Colonic mucosa (tissue), 4 donors: Measurements from ENCODE around the gene NRCAM. TPM values are rescaled to one million over a fixed set of nuclear protein-coding genes. Genes with fewer than 3 reads are reported as not detected.
"Not testable (repeated sequence)": the region's sequence is repeated elsewhere in the genome, so short reads cannot be mapped to it uniquely, and the experiment has no call there.

Source experiments
- DNase-seq: peaks from one replicate; pipeline ENCODE4 v3.0.0-alpha.2; 2020
- H3K27ac ChIP-seq: fragments of 200-600 bp; one replicate; pipeline ENCODE4 v1.8.0; 2021
- H3K27me3 ChIP-seq: fragments of 200-600 bp; one replicate; pipeline ENCODE4 v1.8.0; 2021
- H3K36me3 ChIP-seq: fragments of 200-600 bp; one replicate; pipeline ENCODE4 v1.8.0; 2021
- H3K4me1 ChIP-seq: fragments of 200-600 bp; one replicate; pipeline ENCODE4 v1.8.0; 2021; ENCODE audit warnings: mild to moderate bottlenecking
- H3K4me3 ChIP-seq: fragments of 200-600 bp; one replicate; pipeline ENCODE4 v1.8.0; 2021
- H3K9ac ChIP-seq, 2 donors: one replicate each; pipeline ENCODE4 v1.7.0; 2013; ENCODE audit warnings: control low read depth in 2 of 2, low read depth in 2 of 2, low read length in 2 of 2
- H3K9me3 ChIP-seq: fragments of 200-600 bp; one replicate; pipeline ENCODE4 v1.8.0; 2021
- CTCF ChIP-seq: fragments of 200-600 bp; IDR thresholded peaks from one replicate; pipeline ENCODE4 v1.8.0; 2022; ENCODE audit warnings: antibody characterized with exemption, mild to moderate bottlenecking
- intact Hi-C: fragments of 100-400 bp; cut with DNase I; formaldehyde crosslinking; loops from one replicate; pipeline ENCODE4 v1.14.1; 2022
- total RNA-seq, 2 donors: library from RNA; stranded (reverse); fragmentation: NEBNext Ultra II Directional in 1 of 2; extraction: Animal tissue kit (Norgen Biotek cat#: 25700) in 1 of 2; gene quantifications; one replicate each; pipeline ENCODE4 v1.2.1, GENCODE V29; 2021
- donor health status: healthy.
- donor health status: DM: no; HTN: no; CAD: no.
- donor health status: DM: no; HTN: no; CAD: no.

Gene NRCAM
- total RNA-seq, 2 donors from 2014 or later, result 0.42 to 1.1 TPM

- Histone ChIP-seq H3K9me3 (no peaks in the 10 kb centered on the region), H3K4me1 (no peaks in the 10 kb centered on the region), H3K4me3 (no peak overlapping the region), H3K9ac (no peak overlapping the region), H3K27me3 (no peaks in the 10 kb centered on the region), H3K27ac (no peak overlapping the region), H3K36me3 (no peaks in the 10 kb centered on the region)
- intact Hi-C loops, result no loop called here
- no peak for DNase-seq
- no peak for TF ChIP-seq CTCF
Observed at GRCh38 chr7:108283252-108283651, 173.0 kb downstream of the NRCAM start.

GRCh38 chr7:108282427-108282996 is 173.7 kb downstream of the NRCAM start:
- TF ChIP-seq CTCF, result no peak
- intact Hi-C loops, result no loop called here

GRCh38 chr7:108280136-108280535 is 176.1 kb downstream of the NRCAM start:
- no peak for DNase-seq
- no peaks in the 10 kb centered on the region for H3K27me3 ChIP-seq
- H3K36me3 ChIP-seq, result no peaks in the 10 kb centered on the region
- H3K9ac ChIP-seq, result no peak overlapping the region
- intact Hi-C loops, result no loop called here
- no peaks in the 10 kb centered on the region for H3K9me3 ChIP-seq
- H3K4me3 ChIP-seq, result no peak overlapping the region
- TF ChIP-seq CTCF, result no peak
- no peaks in the 10 kb centered on the region for H3K4me1 ChIP-seq
- no peak overlapping the region for H3K27ac ChIP-seq

More at GRCh38 chr7:108282427-108282996, 173.7 kb downstream of the NRCAM start:
- no peak overlapping the region for H3K27ac ChIP-seq
- no peak overlapping the region for H3K9ac ChIP-seq
- H3K4me3 ChIP-seq, result no peak overlapping the region
- H3K27me3 ChIP-seq, result no peaks in the 10 kb centered on the region
- no peak for DNase-seq
- no peaks in the 10 kb centered on the region for H3K9me3 ChIP-seq
- no peaks in the 10 kb centered on the region for H3K4me1 ChIP-seq
- no peaks in the 10 kb centered on the region for H3K36me3 ChIP-seq

- H3K27ac ChIP-seq, result no peak overlapping the region
- TF ChIP-seq CTCF, result no peak
- intact Hi-C loops, result no loop called here
- H3K9me3 ChIP-seq, result no peaks in the 10 kb centered on the region
- no peaks in the 10 kb centered on the region for H3K36me3 ChIP-seq
- no peak overlapping the region for H3K4me3 ChIP-seq
- no peaks in the 10 kb centered on the region for H3K27me3 ChIP-seq
- no peak overlapping the region for H3K9ac ChIP-seq
- H3K4me1 ChIP-seq, result no peaks in the 10 kb centered on the region
- DNase-seq, result no peak
Observed at GRCh38 chr7:108278776-108279175, 177.5 kb downstream of the NRCAM start.

GRCh38 chr7:108278281-108278680 is 178.0 kb downstream of the NRCAM start:
- H3K9me3 ChIP-seq, result no peaks in the 10 kb centered on the region
- H3K9ac ChIP-seq, result no peak overlapping the region
- no peaks in the 10 kb centered on the region for H3K36me3 ChIP-seq
- no peaks in the 10 kb centered on the region for H3K27me3 ChIP-seq
- no peak for DNase-seq
- TF ChIP-seq CTCF, result no peak
- H3K4me1 ChIP-seq, result no peaks in the 10 kb centered on the region
- intact Hi-C loops, result no loop called here
- H3K4me3 ChIP-seq, result no peak overlapping the region
- no peak overlapping the region for H3K27ac ChIP-seq

- H3K36me3 ChIP-seq, H3K9ac ChIP-seq, H3K9me3 ChIP-seq, DNase-seq, H3K27ac ChIP-seq, H3K27me3 ChIP-seq, intact Hi-C loops, H3K4me1 ChIP-seq, H3K4me3 ChIP-seq: not testable (repeated sequence)
Observed at GRCh38 chr7:108274447-108274846, 181.8 kb downstream of the NRCAM start.

- H3K9me3 ChIP-seq, H3K4me3 ChIP-seq, H3K4me1 ChIP-seq, H3K27me3 ChIP-seq, H3K9ac ChIP-seq, H3K36me3 ChIP-seq, H3K27ac ChIP-seq, intact Hi-C loops, DNase-seq: not testable (repeated sequence)
Observed at GRCh38 chr7:108272891-108273290, 183.3 kb downstream of the NRCAM start.
